ENCODE measurements around the gene LYRM9. TPM values are rescaled to one million over a fixed set of nuclear protein-coding genes. Genes with fewer than 3 reads are reported as not detected.

The LYRM9 gene
- total and polyA plus RNA-seq, 10 of the 15 experiments (the other 5 are each of a cell fraction or from before 2014, with no cell fraction given): 1.8 to 8.3 (median 4.6) TPM

GRCh38 chr17:27856676-27857432 is 36.3 kb downstream of the LYRM9 start (continued):
- TF ChIP-seq CEBPZ (IDR thresholded peaks at IDR 0.05; ENCODE audit: low read depth, low read length) (no peak), CHD1 (IDR thresholded peaks at IDR 0.05; ENCODE audit: low read depth, low read length) (no peak), STAT1 (conservative IDR thresholded peaks at IDR 0.05) (no peak), RUNX3 (IDR thresholded peaks at IDR 0.05; ENCODE audit: low read length) (no peak)

- no peaks in the 10 kb centered on the region; the same call in 2 of the 3 replicates for H3K9me3 ChIP-seq (replicated peaks; ENCODE audit: control insufficient read depth, insufficient read depth, low read length)
- H3K36me3 ChIP-seq (ENCODE audit: control insufficient read depth in 2 of 2, insufficient read depth in 2 of 2, low read length in 1 of 2): no peaks in the 10 kb centered on the region
- no peak for ATAC-seq
- H3K4me1 ChIP-seq (ENCODE audit: control insufficient read depth, insufficient read depth, low read length): no peaks in the 10 kb centered on the region
- H3K4me2 ChIP-seq (ENCODE audit: control insufficient read depth, insufficient read depth): no peak overlapping the region
- no peaks in the 10 kb centered on the region for H4K20me1 ChIP-seq (ENCODE audit: control insufficient read depth, insufficient read depth)
- H3K4me3 ChIP-seq: no peak overlapping the region
- TF ChIP-seq KLF5 (IDR thresholded peaks at IDR 0.05; ENCODE audit: partially characterized antibody) (no peak), SMARCA5 (IDR thresholded peaks at IDR 0.05) (no peak), NFXL1 (IDR thresholded peaks at IDR 0.05; ENCODE audit: borderline replicate concordance) (no peak), CBX3 (IDR thresholded peaks at IDR 0.05; ENCODE audit: borderline replicate concordance, low read depth) (no peak), ZBED1 (IDR thresholded peaks at IDR 0.05; ENCODE audit: borderline replicate concordance) (no peak), ZNF622 (IDR thresholded peaks at IDR 0.05) (no peak)
- ChIA-PET SMC1A (ENCODE audit: uncharacterized antibody, unreplicated experiment) (no interaction called here), CTCF (interaction anchor here (1.1 to 1.3 kb wide), 2 partner anchors 24 to 50 kb away, joined by 3 to 6 read pairs; no protein-coding TSS in a partner anchor), POLR2A (no interaction called here), RAD21 (ENCODE audit: unreplicated experiment) (interaction anchor here (0.8 to 1.0 kb wide), 2 partner anchors 47 to 50 kb away, joined by 3 read pairs; no protein-coding TSS in a partner anchor)
- H3K27ac ChIP-seq (ENCODE audit: control insufficient read depth, insufficient read depth): no peak overlapping the region
- no TSS peak for BruUV-seq (replicated peaks)
- in situ Hi-C loops (cut with MboI): no loop called here
- no peak for DNase-seq (ENCODE audit: low read depth, low spot score)
- H3K9ac ChIP-seq (ENCODE audit: control insufficient read depth, insufficient read depth, low read length): no peak overlapping the region
- H3K79me2 ChIP-seq (ENCODE audit: control insufficient read depth, insufficient read depth, low read length): no peaks in the 10 kb centered on the region
- no peak overlapping the region for H2AFZ ChIP-seq (ENCODE audit: control insufficient read depth, low read depth, low read length)
- no peaks in the 10 kb centered on the region for H3K27me3 ChIP-seq (replicated peaks in 1 of 2; ENCODE audit: control insufficient read depth in 2 of 2, insufficient read depth in 2 of 2, low read length in 1 of 2)
- intact Hi-C loops (cut with micrococcal nuclease; ENCODE audit: unreplicated experiment): no loop called here
- FAIRE-seq: no peak
- WGBS (ENCODE audit: insufficient coverage, insufficient replicate concordance, low lambda C conversion rate, missing lambda C conversion rate): 49% methylated on average over 3 of the region's 3 CpGs
These were observed 37.7 kb downstream of the LYRM9 start for GRCh38 chr17:27855454-27855853.

All from GM12878 (cell line).